GM12873 (cell line): ENCODE measurements around the gene OGDH.

Experiments used
- TF ChIP-seq, protein P1 (sequence below): IDR thresholded peaks from 2 replicates; pipeline ENCODE4 v1.5.1; 2012; ENCODE audit warnings: low read depth, mild to moderate bottlenecking, moderate library complexity, low read length, control low read depth; ENCODE audit not compliant: insufficient read depth; ENCODE audit errors: missing control alignments

OGDH gene

DNA sequence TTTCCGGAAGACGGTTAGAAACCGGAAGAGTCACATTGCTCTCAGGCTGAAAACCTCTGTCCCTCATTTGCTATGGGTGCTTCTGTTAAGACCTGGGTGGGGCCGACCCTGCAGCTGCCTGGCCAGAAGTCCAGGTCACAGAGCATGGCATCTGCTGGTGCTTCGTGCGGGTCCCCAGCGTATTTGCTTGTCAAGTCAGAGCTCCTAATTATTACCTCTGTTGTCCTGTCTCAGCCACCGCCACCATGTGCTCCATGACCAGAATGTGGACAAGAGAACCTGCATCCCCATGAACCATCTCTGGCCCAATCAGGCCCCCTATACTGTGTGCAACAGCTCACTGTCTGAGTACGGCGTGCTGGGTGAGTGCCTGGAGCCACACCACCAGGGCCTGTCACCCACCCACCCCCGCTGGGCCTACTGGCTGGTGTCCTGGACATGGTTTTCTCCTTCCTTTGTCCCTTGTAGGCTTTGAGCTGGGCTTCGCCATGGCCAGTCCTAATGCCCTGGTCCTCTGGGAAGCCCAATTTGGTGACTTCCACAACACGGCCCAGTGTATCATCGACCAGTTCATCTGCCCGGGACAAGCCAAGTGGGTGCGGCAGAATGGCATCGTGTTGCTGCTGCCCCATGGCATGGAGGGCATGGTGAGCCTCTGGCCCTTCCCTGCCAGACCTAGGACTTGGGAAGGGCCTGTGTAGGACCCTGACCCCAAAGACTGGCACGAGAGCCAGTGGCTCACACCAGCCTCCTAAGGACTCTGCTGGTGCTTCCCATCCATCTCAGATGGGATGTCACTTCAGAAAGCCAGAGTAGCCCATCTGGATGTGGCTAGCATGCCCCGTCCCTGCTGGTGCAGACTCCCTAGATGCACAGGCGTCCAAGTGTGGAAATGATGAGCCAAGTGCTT lies 91.0 kb downstream of the OGDH start:
- TF ChIP-seq, protein P1, sequence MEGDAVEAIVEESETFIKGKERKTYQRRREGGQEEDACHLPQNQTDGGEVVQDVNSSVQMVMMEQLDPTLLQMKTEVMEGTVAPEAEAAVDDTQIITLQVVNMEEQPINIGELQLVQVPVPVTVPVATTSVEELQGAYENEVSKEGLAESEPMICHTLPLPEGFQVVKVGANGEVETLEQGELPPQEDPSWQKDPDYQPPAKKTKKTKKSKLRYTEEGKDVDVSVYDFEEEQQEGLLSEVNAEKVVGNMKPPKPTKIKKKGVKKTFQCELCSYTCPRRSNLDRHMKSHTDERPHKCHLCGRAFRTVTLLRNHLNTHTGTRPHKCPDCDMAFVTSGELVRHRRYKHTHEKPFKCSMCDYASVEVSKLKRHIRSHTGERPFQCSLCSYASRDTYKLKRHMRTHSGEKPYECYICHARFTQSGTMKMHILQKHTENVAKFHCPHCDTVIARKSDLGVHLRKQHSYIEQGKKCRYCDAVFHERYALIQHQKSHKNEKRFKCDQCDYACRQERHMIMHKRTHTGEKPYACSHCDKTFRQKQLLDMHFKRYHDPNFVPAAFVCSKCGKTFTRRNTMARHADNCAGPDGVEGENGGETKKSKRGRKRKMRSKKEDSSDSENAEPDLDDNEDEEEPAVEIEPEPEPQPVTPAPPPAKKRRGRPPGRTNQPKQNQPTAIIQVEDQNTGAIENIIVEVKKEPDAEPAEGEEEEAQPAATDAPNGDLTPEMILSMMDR, result no peak

DNA sequence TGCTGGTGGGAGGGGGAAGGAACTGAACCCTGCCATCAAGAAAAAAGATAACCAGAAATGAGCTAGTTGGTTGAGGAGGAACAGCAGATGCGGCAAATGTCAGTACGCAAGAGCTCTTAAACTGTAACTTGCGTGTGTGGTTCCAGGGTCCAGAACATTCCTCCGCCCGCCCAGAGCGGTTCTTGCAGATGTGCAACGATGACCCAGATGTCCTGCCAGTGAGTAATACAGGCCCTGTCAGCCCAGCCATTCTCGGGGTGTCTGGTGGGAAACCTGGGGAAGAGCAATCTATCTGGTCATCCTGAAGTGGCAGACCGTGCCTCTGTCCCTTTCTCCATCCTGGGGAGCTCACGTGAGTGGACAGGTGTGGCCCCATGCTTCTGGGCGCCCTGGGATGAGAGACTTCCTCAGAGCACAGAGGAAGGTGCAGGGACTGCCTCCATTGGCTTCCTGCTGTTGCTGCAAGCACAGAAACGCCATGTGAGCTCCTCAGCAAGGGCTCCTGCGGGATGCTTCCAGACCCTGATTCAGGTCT lies 91.7 kb downstream of the OGDH start:
- TF ChIP-seq, protein P1, result no peak

DNA sequence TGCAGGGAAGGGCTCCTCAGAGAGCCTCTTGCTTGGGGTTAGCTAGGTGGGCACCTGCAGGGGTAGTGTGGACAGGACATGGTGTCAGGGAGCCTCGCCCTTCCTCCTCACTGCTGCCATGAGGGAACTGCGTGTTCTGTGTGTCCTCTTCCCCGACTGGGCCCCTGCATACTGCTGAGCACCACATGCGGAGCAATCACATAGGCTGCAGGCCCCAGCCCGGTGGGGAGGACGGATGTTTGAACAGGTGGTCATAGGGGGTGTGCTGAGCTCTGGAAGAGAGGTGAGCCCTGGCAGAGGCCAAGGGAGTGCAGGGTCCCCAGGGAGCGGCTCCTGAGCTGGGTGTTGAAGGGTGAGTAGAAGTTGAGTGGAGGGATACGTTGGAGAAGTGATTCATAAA lies 93.9 kb downstream of the OGDH start:
- TF ChIP-seq, protein P1, result no peak

DNA sequence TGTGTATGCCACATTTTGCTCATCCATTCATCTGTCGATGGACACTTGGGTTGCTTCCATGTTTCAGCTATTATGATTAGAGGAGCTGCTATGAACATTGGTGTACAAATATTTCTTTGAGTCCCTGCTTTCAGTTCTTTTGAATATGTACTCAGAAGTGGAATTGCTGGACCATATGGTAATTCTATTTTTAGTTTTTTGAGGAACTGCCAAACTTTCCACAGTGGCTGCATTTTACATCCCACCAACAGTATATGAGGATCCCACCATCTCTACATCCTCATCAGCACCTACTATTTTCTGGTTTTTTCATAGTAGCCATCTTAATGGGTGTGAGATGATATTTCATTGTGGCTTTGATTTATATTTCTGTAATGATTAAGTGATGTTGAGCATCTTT lies 97.5 kb downstream of the OGDH start:
- TF ChIP-seq, protein P1, result no peak

DNA sequence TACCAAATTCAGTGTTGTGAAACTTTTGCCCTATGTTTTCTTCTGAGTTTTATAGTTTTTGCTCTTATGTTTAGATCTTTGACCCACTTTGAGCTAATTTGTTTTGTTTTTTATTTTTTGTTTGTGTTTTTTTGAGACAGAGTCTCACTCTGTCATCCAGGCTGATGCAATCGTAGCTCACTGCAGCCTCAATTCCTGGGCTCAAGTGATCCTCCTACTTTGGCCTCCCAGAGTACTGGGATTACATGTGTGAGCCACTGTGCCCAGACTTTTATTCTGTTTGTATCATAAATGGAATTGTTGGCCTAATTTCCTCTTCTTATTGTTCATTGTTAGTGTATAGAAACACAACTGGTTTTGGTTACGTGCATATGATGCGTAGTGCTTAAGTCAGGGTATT lies 99.0 kb downstream of the OGDH start:
- TF ChIP-seq, protein P1, result no peak

DNA sequence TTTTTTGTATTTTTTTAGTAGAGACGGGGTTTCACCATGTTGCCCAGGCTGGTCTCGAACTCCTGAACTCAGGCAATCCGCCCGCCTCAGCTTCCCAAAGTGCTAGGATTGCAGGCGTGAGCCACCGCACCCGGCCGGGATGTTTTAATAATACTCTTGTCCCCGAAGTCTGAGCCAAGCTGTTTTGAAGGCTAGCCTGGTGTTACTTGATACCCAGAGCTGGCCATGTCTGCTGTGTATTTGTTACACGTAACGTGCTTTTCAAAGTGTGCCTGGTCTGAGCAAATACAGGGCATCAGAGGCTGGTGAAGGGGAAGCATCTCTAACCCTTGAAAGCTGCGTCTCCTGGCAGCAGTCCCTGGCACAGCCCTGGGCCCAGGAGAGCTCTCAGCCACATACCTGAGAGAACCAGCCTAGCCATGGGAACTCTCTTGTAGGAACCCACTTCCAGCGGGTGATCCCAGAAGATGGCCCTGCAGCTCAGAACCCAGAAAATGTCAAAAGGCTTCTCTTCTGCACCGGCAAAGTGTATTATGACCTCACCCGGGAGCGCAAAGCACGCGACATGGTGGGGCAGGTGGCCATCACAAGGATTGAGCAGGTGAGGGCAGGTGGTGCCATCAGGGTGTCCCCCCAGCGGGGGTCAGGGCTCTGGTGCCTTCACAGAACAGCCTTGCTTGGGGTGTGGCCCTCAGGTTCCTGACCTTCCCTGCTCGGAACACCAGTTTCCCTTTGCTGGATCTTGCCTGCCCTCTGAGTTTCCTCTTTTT lies 100.5 kb downstream of the OGDH start:
- TF ChIP-seq, protein P1, result no peak
